ENCODE results near the gene SPARC.

SPARC gene

GRCh38 chr5:151679421-151680155 lies 7.1 kb downstream of the SPARC start:
- DNase-seq (ENCODE audit: low read depth) = no peak

GRCh38 chr5:151678713-151679112 lies 8.0 kb downstream of the SPARC start:
- no peak for DNase-seq (ENCODE audit: low read depth)

GRCh38 chr5:151677776-151678545 lies 8.8 kb downstream of the SPARC start:
- no peak for DNase-seq (ENCODE audit: low read depth)

- DNase-seq (ENCODE audit: low read depth) = no peak
Measured at GRCh38 chr5:151676719-151677118, 10.0 kb downstream of the SPARC start.

GRCh38 chr5:151676314-151676712 lies 10.4 kb downstream of the SPARC start:
- no peak for DNase-seq (ENCODE audit: low read depth)

DNA sequence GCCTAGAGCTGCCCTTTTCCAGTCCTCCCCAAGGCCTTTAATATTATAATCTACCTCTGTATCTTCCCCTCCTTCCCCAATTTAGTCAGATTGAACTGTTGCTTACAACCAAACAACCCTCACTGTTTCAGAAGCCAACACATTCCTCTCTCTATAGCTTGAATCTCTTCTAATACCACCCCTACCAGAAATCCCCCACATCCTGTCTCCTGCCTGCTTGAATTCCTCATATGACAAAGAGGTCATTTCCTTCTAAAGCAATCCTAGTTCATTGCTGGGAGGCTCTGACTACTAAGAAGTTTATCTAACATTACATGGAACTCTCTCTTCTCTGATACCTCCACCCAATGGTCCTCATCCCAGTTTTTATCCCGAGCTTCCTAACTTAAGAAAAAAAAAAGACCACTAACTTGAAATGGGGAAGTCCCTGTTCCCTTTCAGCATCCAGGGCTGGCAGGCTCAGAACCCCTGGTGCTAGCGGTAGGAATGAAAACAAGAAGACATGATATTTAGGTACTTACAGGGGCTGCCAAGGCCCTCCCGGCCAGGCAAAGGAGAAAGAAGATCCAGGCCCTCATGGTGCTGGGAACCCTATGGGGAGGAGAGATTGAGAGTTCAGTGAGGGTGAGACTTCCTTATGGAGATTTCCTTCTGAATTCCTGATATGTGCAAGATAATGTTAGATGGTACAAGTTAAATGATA lies 11.0 kb downstream of the SPARC start:
- no peak for DNase-seq (ENCODE audit: low read depth)

- no peak for DNase-seq (ENCODE audit: low read depth)
Measured at GRCh38 chr5:151674626-151675610, 11.8 kb downstream of the SPARC start.

- DNase-seq (ENCODE audit: low read depth) = no peak
Measured at GRCh38 chr5:151673421-151673820, 13.3 kb downstream of the SPARC start.

DNA sequence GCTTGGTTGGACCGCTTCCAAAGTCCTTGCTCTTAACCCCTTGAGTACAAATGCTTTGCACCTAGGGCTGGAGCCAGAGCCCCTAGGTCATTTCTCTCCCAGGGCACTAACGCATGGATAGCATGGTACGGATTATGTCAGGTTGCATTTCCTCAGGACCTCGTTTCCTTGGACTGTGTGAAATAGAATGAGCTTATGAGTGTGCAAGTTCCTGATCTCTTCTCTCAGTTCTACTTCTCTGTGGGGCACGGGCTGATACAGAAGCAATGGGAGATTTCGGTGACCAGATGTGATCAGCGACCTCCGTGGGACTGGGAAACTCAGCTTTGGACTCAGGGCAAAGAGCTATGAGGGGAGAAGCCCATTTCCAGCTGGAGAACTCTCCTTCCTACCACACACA lies 14.2 kb downstream of the SPARC start:
- no peak for DNase-seq (ENCODE audit: low read depth)

- no peak for DNase-seq (ENCODE audit: low read depth)
Measured at GRCh38 chr5:151671950-151672349, 14.8 kb downstream of the SPARC start.

- no peak for DNase-seq (ENCODE audit: low read depth)
Measured at GRCh38 chr5:151670953-151671636, 15.6 kb downstream of the SPARC start.

- DNase-seq (ENCODE audit: low read depth) = no peak
Measured at GRCh38 chr5:151670083-151670686, 16.5 kb downstream of the SPARC start.

- no peak for DNase-seq (ENCODE audit: low read depth)
Measured at GRCh38 chr5:151667083-151667482, 19.6 kb downstream of the SPARC start.

GRCh38 chr5:151665613-151666012 lies 21.1 kb downstream of the SPARC start:
- DNase-seq (ENCODE audit: low read depth) = no peak

GRCh38 chr5:151664694-151665585 lies 21.8 kb downstream of the SPARC start:
- DNase-seq (ENCODE audit: low read depth) = no peak

GRCh38 chr5:151663617-151664293 lies 23.0 kb downstream of the SPARC start:
- no peak for DNase-seq (ENCODE audit: low read depth)

GRCh38 chr5:151662805-151663204 lies 23.9 kb downstream of the SPARC start:
- DNase-seq (ENCODE audit: low read depth) = no peak

GRCh38 chr5:151661968-151662732 lies 24.6 kb downstream of the SPARC start:
- DNase-seq (ENCODE audit: low read depth) = no peak

All from GM04503 (cell line).